Brain microvascular endothelial cell (primary cell): Measurements from ENCODE around the gene IGFBP4.
A peak's percentile ranks its signal among the peaks of the same experiment; 100 is the strongest.

Source experiments
- DNase-seq: peaks from one replicate; pipeline ENCODE4 v3.0.0-alpha.2; 2020
- H3K27ac ChIP-seq: fragments of 250-450 bp; sonication (Bioruptor Pico); 2 replicates; pipeline ENCODE4 v1.5.1; 2020; ENCODE audit warnings: mild to moderate bottlenecking, moderate library complexity
- H3K27me3 ChIP-seq: fragments of 250-450 bp; sonication (Bioruptor Pico); replicated peaks from 2 replicates; pipeline ENCODE4 v1.5.1; 2020; ENCODE audit warnings: mild to moderate bottlenecking
- H3K36me3 ChIP-seq: fragments of 250-450 bp; sonication (Bioruptor Pico); replicated peaks from 2 replicates; pipeline ENCODE4 v1.5.1; 2020; ENCODE audit warnings: mild to moderate bottlenecking
- H3K4me3 ChIP-seq: 2 replicates; pipeline ENCODE4 v1.5.1; 2011; ENCODE audit warnings: low read depth, mild to moderate bottlenecking, control low read depth, low read length, moderate library complexity
- in situ Hi-C: cut with HindIII; loops from 2 replicates; pipeline ENCODE4 v1.10.0; 2017; ENCODE audit warnings: low sequenced_read_pairs, low pct_ligation_motif_present
- TF ChIP-seq, protein P1 (sequence below): IDR thresholded peaks from 2 replicates; pipeline ENCODE4 v1.5.1; 2011; ENCODE audit warnings: low read depth, mild to moderate bottlenecking, moderate library complexity, low read length, control low read depth, inconsistent platforms; ENCODE audit errors: missing control alignments

The IGFBP4 gene

DNA sequence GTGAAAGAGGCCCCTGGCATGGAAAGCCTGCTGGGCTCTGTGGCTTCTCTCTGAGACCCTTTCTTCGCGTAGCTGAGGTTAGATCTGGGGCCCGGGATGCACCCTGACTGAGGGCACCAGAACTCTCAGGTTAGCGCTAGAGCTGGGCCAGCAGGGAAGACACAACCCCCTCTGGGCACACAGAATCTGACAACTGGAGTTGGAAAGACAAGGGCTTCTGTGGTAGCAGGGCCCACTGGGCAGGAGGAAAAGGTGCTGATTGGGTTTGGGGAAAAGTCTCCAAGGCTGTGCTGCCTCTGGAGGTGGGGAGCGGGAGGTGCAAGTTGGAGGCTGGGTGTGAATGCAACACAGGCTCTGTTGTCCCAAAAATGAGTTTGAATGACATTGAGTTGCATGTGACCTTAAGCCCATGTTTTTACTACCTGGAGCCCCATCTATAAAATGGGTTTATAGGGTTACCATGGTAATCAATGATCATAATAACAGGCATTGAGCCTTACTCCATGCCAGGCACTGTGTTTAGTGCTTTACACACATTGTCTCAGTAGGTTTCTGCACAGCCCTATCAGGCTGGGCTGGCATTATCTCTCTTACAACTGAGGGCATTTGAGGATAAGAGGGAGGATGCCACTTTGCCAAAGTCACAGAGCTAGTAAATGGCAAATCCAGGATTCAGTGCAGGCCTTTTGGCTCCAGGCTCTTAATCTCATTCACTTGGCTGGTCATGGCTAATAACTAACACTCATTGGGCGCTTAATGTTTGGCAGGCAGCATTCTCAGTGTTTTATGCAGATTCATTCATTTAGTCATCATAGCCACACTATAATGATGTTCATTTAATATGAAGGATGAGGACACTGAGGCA is 9.5 kb upstream of the IGFBP4 start:
- no peak for DNase-seq
- in situ Hi-C loops = no loop called here
- H3K4me3 ChIP-seq = no peak overlapping the region
- TF ChIP-seq, protein P1, sequence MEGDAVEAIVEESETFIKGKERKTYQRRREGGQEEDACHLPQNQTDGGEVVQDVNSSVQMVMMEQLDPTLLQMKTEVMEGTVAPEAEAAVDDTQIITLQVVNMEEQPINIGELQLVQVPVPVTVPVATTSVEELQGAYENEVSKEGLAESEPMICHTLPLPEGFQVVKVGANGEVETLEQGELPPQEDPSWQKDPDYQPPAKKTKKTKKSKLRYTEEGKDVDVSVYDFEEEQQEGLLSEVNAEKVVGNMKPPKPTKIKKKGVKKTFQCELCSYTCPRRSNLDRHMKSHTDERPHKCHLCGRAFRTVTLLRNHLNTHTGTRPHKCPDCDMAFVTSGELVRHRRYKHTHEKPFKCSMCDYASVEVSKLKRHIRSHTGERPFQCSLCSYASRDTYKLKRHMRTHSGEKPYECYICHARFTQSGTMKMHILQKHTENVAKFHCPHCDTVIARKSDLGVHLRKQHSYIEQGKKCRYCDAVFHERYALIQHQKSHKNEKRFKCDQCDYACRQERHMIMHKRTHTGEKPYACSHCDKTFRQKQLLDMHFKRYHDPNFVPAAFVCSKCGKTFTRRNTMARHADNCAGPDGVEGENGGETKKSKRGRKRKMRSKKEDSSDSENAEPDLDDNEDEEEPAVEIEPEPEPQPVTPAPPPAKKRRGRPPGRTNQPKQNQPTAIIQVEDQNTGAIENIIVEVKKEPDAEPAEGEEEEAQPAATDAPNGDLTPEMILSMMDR = peak; percentile 78
- no peak overlapping the region for H3K27ac ChIP-seq
- no peaks in the 10 kb centered on the region for H3K27me3 ChIP-seq
- H3K36me3 ChIP-seq = no peaks in the 10 kb centered on the region

DNA sequence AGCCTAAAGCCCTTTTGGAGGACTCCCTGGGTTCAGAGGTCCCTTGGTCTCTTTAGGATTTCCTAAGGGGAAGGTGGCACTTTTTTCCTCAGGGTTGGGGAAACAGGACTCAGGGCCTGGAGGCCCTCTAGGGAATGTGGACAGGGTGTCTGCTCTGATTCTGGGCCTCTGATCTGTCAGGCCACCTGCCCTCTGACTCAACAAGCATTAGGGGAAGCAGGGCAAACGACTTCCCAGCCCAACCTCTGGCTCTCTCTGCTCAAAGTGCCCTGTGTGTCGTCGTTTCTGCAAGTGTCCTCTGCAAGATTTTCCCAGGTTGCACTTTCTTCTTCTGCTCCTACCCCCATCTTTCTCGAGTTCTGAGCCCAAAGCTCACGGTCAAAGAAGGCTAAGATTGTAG is 6.6 kb upstream of the IGFBP4 start:
- TF ChIP-seq, protein P1 = no peak
- Histone ChIP-seq H3K36me3 (no peaks in the 10 kb centered on the region), H3K4me3 (no peak overlapping the region), H3K27me3 (no peaks in the 10 kb centered on the region), H3K27ac (no peak overlapping the region)
- in situ Hi-C loops = no loop called here
- DNase-seq = no peak

DNA sequence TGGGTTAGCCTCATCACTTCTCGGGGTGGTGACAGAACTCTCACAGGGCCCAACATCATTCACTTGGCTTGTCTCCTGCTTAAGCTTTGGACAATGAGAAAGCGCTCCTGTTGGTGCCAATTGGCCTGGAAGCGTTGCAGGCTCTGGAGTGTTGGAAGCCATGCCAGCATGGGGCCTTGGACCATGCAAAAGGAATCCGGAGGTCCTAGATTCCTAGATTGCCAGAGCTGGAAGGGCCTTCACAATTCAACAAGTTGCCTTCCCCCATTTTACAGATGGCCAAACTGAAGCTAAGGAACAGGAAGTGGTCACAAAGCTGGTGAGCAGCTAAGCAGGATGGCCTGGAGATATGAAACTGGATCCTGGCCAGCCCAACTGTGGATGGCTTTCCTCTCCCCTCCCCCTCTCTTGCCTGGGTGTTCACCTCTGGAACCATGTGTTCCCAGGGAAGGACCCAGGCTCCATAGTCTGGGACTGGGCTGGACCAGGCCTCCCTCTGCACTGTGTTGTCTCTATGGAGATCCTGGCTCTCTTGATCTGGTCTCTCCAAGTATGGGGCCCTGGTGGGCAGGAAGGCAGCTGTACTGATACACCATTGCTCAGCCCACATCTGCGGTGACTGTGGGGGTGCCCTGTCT is 6.0 kb upstream of the IGFBP4 start:
- no peak for DNase-seq
- no peaks in the 10 kb centered on the region for H3K27me3 ChIP-seq
- TF ChIP-seq, protein P1 = no peak
- in situ Hi-C loops = no loop called here
- no peaks in the 10 kb centered on the region for H3K36me3 ChIP-seq
- no peak overlapping the region for H3K27ac ChIP-seq
- no peak overlapping the region for H3K4me3 ChIP-seq

DNA sequence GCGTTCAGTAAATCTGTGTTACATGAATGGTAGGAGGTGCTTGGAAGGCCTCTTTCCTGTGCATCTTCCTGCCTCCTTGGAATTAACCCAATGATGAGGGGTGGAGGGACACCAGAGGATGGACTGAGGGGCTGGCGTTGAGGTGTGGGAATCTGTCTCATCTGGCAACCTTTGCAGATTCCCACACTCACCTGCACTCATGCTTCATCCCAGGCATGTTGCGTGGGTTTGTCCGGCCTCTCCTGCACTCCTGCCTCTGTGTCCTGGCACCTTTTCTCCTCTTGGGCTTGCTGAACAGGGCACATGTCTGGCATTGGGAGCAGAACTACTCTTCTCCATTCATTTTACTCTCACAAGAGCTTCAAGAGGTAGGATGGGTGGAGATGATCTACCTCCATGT is 3.1 kb upstream of the IGFBP4 start:
- Histone ChIP-seq H3K4me3 (no peak overlapping the region), H3K36me3 (peaks cover 6% of the 10 kb centered on the region), H3K27me3 (no peaks in the 10 kb centered on the region), H3K27ac (no peak overlapping the region)
- DNase-seq = no peak
- in situ Hi-C loops = no loop called here
- TF ChIP-seq, protein P1 = no peak

DNA sequence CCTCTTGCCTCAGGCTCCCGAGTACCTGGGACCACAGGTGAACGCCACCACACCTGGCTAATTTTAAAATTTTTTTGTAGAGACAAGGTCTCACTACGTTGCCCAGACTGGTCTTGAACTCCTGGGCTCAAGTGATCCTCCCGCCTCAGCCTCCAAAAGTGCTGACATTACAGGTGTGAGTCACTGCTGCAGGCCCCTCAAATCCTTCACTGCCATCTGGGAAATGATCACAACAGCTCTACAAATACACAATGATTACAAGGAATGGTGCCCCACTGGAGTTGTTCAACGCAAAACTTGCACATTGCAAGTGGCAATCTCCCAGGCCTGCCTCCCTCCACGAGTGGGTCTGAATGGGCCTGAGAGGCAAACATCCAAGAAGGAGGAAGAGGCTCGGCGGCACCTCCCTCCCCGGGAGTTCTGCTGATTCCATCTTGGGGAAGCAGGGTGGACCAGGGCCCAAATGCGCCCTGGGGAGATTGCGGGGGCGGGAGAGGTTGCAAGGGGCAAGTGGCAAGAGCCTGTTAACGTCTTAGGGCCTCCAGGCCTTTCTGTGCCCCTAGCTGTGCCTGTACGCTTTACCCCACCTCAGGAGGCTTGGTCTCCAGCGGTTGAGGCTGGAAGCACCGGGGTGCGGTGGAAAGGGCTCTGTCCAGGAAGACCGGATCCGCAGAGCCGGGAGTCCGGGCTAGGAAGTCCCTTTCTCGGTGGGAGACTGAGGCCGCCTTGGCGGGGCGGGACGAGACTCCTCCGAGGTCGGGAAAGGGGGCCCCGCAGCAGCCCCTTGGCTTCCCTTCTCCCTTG is 656 bp upstream of the IGFBP4 start:
- in situ Hi-C loops = no loop called here
- H3K27ac ChIP-seq = peak overlapping the region; percentile 76
- H3K4me3 ChIP-seq = peak overlapping the region; percentile 92
- no peak for DNase-seq
- H3K27me3 ChIP-seq = no peaks in the 10 kb centered on the region
- H3K36me3 ChIP-seq = peaks cover 25% of the 10 kb centered on the region
- TF ChIP-seq, protein P1 = peak; percentile 20
